Measurements from ENCODE around the gene ELMO1. TPM values are rescaled to one million over a fixed set of nuclear protein-coding genes. Genes with fewer than 3 reads are reported as not detected.

Gene ELMO1
- total and polyA plus RNA-seq, 4 donors: 10.1 to 183 (median 34.4) TPM

DNA sequence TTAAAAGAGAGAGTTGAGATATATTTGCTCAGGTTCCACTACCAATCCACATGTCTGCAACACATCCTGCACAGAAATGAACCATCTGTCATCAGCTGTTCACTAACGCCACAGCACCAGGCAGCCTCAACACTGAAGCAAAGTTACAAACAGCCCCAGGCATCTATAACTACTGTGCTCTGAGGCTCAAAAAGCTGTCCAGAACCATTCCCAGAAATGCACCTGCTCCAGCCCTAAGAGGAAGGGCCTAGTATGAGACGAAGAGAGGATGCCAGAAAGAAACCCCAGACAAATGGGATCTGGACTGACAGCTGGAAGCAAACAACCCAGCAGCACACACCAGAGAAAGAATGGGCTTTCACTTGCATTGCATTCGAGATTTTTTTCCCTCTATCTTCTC, 159.3 kb downstream of the ELMO1 start:
- DNase-seq (no peak), ATAC-seq (ENCODE audit: insufficient read depth, low FRiP score) (no peak)
- H3K4me1 ChIP-seq (ENCODE audit: control insufficient read depth in 5 of 5, insufficient read depth in 5 of 5, low read length in 5 of 5): peaks cover 6 to 33% (median 10%) of the 10 kb centered on the region in 5 donors
- no peak overlapping the region for H3K9ac ChIP-seq (ENCODE audit: insufficient read depth in 1 of 2, low read length in 2 of 2)
- no peaks in the 10 kb centered on the region for H3K36me3 ChIP-seq (ENCODE audit: control insufficient read depth in 4 of 4, insufficient read depth in 4 of 4, low read length in 4 of 4)
- no peak overlapping the region for H3K27ac ChIP-seq (ENCODE audit: low read depth in 1 of 2, low read length in 1 of 2)
- H3K27me3 ChIP-seq (ENCODE audit: control insufficient read depth in 3 of 3, insufficient read depth in 3 of 3, low read length in 2 of 3): no peaks in the 10 kb centered on the region
- TF ChIP-seq, protein P1, sequence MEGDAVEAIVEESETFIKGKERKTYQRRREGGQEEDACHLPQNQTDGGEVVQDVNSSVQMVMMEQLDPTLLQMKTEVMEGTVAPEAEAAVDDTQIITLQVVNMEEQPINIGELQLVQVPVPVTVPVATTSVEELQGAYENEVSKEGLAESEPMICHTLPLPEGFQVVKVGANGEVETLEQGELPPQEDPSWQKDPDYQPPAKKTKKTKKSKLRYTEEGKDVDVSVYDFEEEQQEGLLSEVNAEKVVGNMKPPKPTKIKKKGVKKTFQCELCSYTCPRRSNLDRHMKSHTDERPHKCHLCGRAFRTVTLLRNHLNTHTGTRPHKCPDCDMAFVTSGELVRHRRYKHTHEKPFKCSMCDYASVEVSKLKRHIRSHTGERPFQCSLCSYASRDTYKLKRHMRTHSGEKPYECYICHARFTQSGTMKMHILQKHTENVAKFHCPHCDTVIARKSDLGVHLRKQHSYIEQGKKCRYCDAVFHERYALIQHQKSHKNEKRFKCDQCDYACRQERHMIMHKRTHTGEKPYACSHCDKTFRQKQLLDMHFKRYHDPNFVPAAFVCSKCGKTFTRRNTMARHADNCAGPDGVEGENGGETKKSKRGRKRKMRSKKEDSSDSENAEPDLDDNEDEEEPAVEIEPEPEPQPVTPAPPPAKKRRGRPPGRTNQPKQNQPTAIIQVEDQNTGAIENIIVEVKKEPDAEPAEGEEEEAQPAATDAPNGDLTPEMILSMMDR (IDR thresholded peaks at IDR 0.05; ENCODE audit: control extremely low read depth, extremely low read depth): no peak
- no peak overlapping the region for H3K4me3 ChIP-seq
- WGBS, 2 donors: 51 to 63% methylated on average over 3 of the region's 3 CpGs
- no peaks in the 10 kb centered on the region for H3K9me3 ChIP-seq (ENCODE audit: control insufficient read depth in 4 of 4, insufficient read depth in 3 of 4, low read length in 3 of 4)

DNA sequence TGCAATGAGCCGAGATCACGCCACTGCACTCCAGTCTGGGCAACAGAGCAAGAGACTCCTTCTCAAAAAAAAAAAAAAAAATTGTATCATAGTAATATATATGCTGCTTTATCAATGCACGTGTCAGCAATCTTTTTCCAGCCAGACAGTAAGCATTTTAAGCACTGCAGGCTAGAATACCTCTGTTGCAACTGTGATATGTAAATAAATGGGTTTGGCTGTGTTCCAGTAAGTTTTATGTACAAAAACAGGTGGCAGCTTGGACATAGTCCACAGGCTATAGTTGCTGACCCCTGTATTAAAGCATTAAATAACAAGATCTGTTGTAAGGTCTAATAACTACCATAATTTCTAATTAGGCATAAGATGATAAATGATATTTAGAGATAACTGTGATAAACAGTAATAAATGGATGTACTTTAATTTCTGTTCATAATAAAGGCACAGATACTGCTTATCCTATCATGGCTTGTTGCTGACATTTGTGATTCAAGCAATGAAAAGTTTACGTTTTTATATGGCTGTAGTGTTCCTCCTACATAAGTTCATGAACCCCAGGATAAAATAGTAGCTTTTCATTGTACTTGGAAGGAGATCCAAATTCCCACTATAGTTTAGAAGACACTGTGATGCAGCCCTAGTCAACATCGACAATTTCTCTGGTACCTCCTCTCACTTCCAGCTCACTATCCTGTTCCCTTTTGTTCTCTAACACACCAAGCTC, 161.4 kb downstream of the ELMO1 start:
- peak; percentile 63 to 94 (median 87) for DNase-seq
- no peak overlapping the region for H3K27ac ChIP-seq (ENCODE audit: low read depth in 1 of 2, low read length in 1 of 2)
- WGBS, 2 donors: 54 to 58% methylated on average over 5 of the region's 5 CpGs

DNA sequence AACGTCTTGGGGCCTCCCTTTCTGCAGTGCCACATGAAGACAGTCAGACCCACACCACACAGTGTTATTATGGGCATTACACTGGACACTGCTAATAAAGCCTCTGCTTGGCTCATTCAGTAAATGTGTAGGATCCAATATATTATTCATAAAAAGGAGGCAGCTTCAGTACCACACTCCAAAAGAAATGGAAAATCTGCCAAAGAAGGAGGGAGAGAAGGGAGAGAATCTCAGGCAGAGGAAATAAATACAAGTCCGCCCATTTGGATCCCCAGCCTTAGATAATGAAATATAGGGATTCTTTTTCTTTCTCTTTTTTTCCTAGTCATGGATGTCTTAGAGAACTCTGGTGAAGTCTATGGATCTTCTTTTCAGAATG, 162.2 kb downstream of the ELMO1 start:
- 42 to 57% methylated on average over 2 of the region's 2 CpGs for WGBS, 2 donors
- H3K9me3 ChIP-seq (ENCODE audit: control insufficient read depth in 4 of 4, insufficient read depth in 3 of 4, low read length in 3 of 4): no peaks in the 10 kb centered on the region
- TF ChIP-seq, protein P1 (IDR thresholded peaks at IDR 0.05; ENCODE audit: control extremely low read depth, extremely low read depth): no peak
- no peaks in the 10 kb centered on the region for H3K27me3 ChIP-seq (ENCODE audit: control insufficient read depth in 3 of 3, insufficient read depth in 3 of 3, low read length in 2 of 3)
- peaks cover 10 to 60% (median 19%) of the 10 kb centered on the region in 5 donors for H3K4me1 ChIP-seq (ENCODE audit: control insufficient read depth in 5 of 5, insufficient read depth in 5 of 5, low read length in 5 of 5)
- no peak overlapping the region for H3K4me3 ChIP-seq
- no peaks in the 10 kb centered on the region for H3K36me3 ChIP-seq (ENCODE audit: control insufficient read depth in 4 of 4, insufficient read depth in 4 of 4, low read length in 4 of 4)
- no peak for ATAC-seq (ENCODE audit: insufficient read depth, low FRiP score)
- H3K27ac ChIP-seq (ENCODE audit: low read depth in 1 of 2, low read length in 1 of 2): peak overlapping the region in 1 of 2 donors; percentile 45
- DNase-seq: no peak
- H3K9ac ChIP-seq (ENCODE audit: insufficient read depth in 1 of 2, low read length in 2 of 2): no peak overlapping the region

More for the DNA sequence above, 161.4 kb downstream of the ELMO1 start:
- TF ChIP-seq, protein P1 (IDR thresholded peaks at IDR 0.05; ENCODE audit: control extremely low read depth, extremely low read depth): no peak
- Histone ChIP-seq H3K36me3 (ENCODE audit: control insufficient read depth in 4 of 4, insufficient read depth in 4 of 4, low read length in 4 of 4) (no peaks in the 10 kb centered on the region), H3K4me1 (ENCODE audit: control insufficient read depth in 5 of 5, insufficient read depth in 5 of 5, low read length in 5 of 5) (peaks cover 10 to 52% (median 19%) of the 10 kb centered on the region in 5 donors), H3K4me3 (no peak overlapping the region), H3K9me3 (ENCODE audit: control insufficient read depth in 4 of 4, insufficient read depth in 3 of 4, low read length in 3 of 4) (no peaks in the 10 kb centered on the region), H3K9ac (ENCODE audit: insufficient read depth in 1 of 2, low read length in 2 of 2) (no peak overlapping the region), H3K27me3 (ENCODE audit: control insufficient read depth in 3 of 3, insufficient read depth in 3 of 3, low read length in 2 of 3) (no peaks in the 10 kb centered on the region)
- no peak for ATAC-seq (ENCODE audit: insufficient read depth, low FRiP score)

Data from lung (tissue), 12 donors.